ENCODE measurements around the gene FGGY.

The FGGY gene

GRCh38 chr1:59473831-59474230 lies 176.9 kb downstream of the FGGY start:
- TF ChIP-seq POLR2A (IDR thresholded peaks at IDR 0.05; ENCODE audit: low read length) (no peak), GATA1 (IDR thresholded peaks at IDR 0.05; ENCODE audit: low read depth, low read length) (no peak)
- no peak for DNase-seq

- TF ChIP-seq GATA1 (IDR thresholded peaks at IDR 0.05; ENCODE audit: low read depth, low read length) (no peak), POLR2A (IDR thresholded peaks at IDR 0.05; ENCODE audit: low read length) (no peak)
- no peak for DNase-seq
Observed at GRCh38 chr1:59474496-59474895, 177.6 kb downstream of the FGGY start.

DNA sequence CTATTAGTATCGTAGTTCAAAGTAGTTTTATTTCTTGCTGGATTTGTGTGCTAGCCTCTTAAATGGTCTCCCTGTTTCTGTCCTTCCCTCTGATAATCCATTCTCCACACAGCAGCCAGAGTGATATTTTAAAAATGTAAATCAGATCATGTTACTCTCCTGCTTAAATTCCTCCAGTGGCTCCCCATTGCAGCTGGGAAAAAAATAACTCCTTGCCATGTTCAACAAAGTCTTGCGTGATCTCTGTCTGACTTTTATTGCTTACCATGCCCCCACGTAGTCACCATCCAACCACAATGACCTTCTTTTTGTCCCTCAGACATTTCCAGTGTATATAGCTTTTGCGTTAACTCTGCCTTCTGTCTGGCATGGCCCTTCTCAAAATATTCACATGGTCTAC lies 178.8 kb downstream of the FGGY start:
- TF ChIP-seq POLR2A (IDR thresholded peaks at IDR 0.05; ENCODE audit: low read length) (no peak), GATA1 (IDR thresholded peaks at IDR 0.05; ENCODE audit: low read depth, low read length) (no peak)
- no peak for DNase-seq

GRCh38 chr1:59477286-59477685 lies 180.4 kb downstream of the FGGY start:
- DNase-seq, result no peak
- no peak for TF ChIP-seq GATA1 (IDR thresholded peaks at IDR 0.05; ENCODE audit: low read depth, low read length)

DNA sequence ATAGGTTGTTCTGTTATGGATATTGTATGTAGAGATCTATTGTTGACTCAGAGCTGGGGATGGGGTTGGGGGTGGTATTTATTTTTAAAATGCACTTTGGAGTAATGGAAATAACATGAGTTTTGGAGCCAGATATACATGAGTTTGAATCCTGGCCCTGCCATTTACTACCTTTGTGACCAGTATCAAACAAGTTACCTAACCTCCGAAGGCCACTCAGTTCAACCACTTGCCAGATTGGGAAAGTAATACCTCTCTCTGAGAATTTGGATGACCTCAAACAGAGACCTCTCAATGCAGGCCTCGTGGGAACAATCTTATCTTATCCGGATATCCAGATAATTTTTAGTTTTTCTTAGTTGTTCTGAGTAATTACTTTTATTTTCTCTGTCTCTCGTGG lies 181.0 kb downstream of the FGGY start:
- DNase-seq, result no peak
- no peak for TF ChIP-seq POLR2A (IDR thresholded peaks at IDR 0.05; ENCODE audit: low read length)

DNA sequence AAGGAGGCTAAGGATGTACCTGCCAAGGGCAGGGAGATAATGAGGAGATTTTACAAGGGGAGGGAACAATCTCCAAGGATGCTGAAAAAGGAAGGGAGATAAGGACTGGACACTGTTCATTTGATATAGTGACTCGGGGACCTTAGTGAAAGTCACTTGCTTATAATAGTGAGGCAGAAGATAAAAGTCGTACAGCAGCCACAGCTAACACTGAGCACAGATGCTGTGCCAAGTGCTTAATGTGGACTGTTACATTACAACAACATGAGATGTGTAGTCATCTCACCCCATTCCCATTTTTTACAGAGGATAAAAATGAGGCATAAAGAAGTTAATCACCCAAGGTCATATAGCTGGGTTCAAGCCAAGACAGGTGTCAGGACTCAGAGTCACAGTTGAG lies 181.9 kb downstream of the FGGY start:
- no peak for DNase-seq
- TF ChIP-seq POLR2A (IDR thresholded peaks at IDR 0.05; ENCODE audit: low read length) (no peak), GATA1 (IDR thresholded peaks at IDR 0.05; ENCODE audit: low read depth, low read length) (no peak)

DNA sequence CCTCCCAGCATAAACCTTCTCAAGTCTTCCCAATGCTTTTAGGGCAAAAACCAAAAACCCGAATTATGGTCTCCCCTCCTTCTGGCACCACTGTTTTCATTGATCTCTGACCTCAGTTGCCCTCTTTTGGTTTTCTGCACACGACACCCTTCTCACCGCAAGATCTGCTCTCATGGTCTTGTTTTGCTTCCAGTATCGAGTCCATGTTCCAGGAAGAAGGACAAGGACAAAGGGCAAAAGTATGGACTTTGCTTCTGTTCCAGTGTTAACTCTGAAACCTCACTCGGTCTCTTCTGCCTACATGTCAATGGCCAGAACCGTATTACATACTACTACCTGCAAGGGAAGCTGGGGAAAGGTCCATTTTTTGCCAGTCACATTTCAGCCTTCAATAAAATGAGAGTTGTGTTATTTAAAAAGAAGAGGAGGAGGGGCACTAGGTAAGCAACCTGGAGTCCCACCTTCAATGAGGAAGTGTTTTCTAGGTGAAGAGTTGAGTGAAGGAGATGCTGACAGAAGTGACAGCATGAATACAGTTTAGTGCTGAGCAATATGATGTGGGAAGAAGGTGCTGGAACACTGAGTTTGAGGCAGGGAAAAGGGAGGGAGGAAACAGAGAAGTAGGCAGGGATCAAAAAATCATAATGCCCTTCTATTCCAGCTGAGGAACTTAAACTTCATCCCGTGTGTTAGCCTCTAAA lies 183.4 kb downstream of the FGGY start:
- TF ChIP-seq GATA1 (IDR thresholded peaks at IDR 0.05; ENCODE audit: low read depth, low read length), result no peak
- no peak for TF ChIP-seq POLR2A (IDR thresholded peaks at IDR 0.05; ENCODE audit: low read length)
- no peak for DNase-seq

DNA sequence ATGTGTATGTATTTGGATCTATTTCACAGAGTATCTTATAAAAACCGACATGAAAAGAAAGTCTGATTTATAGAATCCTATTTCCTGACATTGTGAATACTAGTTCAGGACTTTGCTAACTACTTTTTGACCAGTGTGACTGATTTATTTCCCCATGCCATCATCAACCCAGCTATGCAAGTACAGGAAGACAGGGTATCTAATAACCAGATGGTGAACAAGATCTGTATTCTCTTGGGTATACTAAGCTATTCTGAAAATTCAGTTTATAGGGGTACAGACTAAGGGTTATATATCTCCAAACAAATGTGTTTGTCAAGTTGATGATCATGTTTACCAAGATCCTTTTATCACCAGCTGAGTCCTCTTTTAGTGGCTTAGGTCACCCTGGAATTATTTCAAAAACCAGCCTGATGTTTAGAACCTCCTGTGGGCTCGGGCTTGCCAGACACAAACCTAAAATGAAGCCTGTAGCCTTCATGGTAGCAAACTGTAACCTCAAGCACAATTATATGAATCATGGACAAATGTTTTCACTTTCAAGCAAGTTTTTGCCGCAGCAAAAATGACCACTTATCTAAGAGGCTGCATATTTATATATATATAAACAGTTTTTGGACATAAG lies 185.1 kb downstream of the FGGY start:
- TF ChIP-seq POLR2A (IDR thresholded peaks at IDR 0.05; ENCODE audit: low read length), result no peak
- TF ChIP-seq GATA1 (IDR thresholded peaks at IDR 0.05; ENCODE audit: low read depth, low read length), result no peak
- no peak for DNase-seq

- TF ChIP-seq POLR2A (IDR thresholded peaks at IDR 0.05; ENCODE audit: low read length), result no peak
- TF ChIP-seq GATA1 (IDR thresholded peaks at IDR 0.05; ENCODE audit: low read depth, low read length), result no peak
Observed at GRCh38 chr1:59482986-59483385, 186.1 kb downstream of the FGGY start.

DNA sequence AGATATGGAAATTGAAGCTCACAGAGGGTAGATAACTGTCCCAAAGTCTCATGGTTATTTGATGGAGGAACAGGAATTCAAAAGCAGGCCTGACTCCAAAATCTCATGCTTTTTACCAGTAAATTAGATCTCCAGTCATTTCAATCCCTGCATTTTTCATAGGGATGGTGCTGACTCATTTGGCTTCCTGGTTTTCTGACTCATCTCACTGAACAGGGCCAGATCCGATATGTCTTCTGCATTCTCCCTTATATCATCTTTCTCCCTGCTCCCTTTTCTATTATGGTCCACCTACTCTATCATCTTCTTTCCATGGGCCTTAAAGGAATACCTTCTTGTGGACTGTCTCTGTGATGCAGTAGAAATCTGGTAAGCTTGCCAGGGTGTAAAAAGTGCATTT lies 187.2 kb downstream of the FGGY start:
- no peak for TF ChIP-seq POLR2A (IDR thresholded peaks at IDR 0.05; ENCODE audit: low read length)
- TF ChIP-seq GATA1 (IDR thresholded peaks at IDR 0.05; ENCODE audit: low read depth, low read length), result no peak
- DNase-seq, result no peak

More at GRCh38 chr1:59482986-59483385, 186.1 kb downstream of the FGGY start:
- no peak for DNase-seq

DNA sequence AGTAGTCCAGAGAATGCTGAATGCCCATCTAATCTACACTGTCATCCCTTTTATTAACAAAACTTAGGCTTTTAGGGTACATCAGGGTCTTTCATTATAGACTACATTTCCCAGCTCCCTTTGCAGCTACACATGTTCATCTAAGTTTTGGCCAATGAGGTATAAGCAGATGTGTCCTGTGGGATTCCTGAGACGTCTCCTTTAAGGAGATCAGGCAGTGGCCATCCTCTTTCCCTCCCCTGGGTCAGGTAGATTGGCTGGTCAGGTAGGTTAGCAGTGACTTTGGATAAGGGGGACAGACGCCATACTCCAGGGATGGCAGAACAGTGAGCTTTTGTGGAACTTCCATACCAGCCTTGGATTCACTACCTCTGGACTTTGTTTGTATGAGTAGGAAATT lies 188.3 kb downstream of the FGGY start:
- no peak for TF ChIP-seq GATA1 (IDR thresholded peaks at IDR 0.05; ENCODE audit: low read depth, low read length)
- TF ChIP-seq POLR2A (IDR thresholded peaks at IDR 0.05; ENCODE audit: low read length), result no peak
- DNase-seq, result no peak

- TF ChIP-seq POLR2A (IDR thresholded peaks at IDR 0.05; ENCODE audit: low read length) (no peak), GATA1 (IDR thresholded peaks at IDR 0.05; ENCODE audit: low read depth, low read length) (no peak)
- DNase-seq, result no peak
Observed at GRCh38 chr1:59485949-59486348, 189.1 kb downstream of the FGGY start.

DNA sequence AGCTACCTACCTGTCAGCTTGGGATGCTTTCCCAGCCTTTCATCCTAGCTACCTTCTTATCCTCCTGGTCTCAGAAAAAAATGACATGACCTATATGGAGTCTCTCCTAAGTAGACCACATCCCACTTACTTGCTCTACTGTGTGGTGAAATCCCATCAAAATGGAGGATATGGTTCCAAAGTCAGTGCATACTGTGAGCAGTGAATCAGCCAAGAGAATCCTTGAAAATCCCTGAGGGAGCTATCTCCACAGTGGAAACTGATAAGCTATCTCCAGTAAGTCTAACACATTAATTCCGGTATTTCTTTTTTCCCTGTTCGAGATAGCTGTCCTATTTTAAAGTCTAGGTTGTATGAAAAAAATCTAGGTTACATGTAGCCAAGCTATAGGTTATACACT lies 189.7 kb downstream of the FGGY start:
- no peak for DNase-seq
- TF ChIP-seq GATA1 (IDR thresholded peaks at IDR 0.05; ENCODE audit: low read depth, low read length), result no peak
- TF ChIP-seq POLR2A (IDR thresholded peaks at IDR 0.05; ENCODE audit: low read length), result no peak

GRCh38 chr1:59487335-59488031 lies 190.6 kb downstream of the FGGY start:
- DNase-seq, result no peak
- no peak for TF ChIP-seq GATA1 (IDR thresholded peaks at IDR 0.05; ENCODE audit: low read depth, low read length)
- TF ChIP-seq POLR2A (IDR thresholded peaks at IDR 0.05; ENCODE audit: low read length), result no peak

DNA sequence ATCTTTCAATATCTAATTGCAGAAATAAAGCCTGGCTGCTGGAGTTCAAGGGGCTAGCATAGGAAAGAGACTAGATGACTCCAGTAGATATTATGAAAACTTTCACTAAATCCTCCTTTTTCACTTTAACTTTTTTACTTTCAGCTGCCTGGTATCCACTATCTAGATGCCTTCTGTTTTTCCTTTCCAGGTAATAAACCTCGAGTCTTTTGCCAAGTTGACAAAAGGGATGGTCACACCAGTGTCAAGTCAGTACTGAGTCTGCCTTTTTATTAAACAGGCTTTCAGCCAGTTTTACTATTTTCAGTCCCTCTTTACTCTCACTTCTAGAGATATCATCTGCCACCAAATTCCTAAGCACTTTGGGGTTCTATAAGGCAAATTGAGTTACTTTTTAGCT lies 195.6 kb downstream of the FGGY start:
- TF ChIP-seq GATA1 (IDR thresholded peaks at IDR 0.05; ENCODE audit: low read depth, low read length) (no peak), POLR2A (IDR thresholded peaks at IDR 0.05; ENCODE audit: low read length) (no peak)
- no peak for DNase-seq
